ENCODE results near the gene TJP3. TPM values are rescaled to one million over a fixed set of nuclear protein-coding genes. Genes with fewer than 3 reads are reported as not detected.

The TJP3 gene, protein sequence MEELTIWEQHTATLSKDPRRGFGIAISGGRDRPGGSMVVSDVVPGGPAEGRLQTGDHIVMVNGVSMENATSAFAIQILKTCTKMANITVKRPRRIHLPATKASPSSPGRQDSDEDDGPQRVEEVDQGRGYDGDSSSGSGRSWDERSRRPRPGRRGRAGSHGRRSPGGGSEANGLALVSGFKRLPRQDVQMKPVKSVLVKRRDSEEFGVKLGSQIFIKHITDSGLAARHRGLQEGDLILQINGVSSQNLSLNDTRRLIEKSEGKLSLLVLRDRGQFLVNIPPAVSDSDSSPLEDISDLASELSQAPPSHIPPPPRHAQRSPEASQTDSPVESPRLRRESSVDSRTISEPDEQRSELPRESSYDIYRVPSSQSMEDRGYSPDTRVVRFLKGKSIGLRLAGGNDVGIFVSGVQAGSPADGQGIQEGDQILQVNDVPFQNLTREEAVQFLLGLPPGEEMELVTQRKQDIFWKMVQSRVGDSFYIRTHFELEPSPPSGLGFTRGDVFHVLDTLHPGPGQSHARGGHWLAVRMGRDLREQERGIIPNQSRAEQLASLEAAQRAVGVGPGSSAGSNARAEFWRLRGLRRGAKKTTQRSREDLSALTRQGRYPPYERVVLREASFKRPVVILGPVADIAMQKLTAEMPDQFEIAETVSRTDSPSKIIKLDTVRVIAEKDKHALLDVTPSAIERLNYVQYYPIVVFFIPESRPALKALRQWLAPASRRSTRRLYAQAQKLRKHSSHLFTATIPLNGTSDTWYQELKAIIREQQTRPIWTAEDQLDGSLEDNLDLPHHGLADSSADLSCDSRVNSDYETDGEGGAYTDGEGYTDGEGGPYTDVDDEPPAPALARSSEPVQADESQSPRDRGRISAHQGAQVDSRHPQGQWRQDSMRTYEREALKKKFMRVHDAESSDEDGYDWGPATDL
- total RNA-seq (10 to 100 TPM in 4 of 5 experiments, 1 to 10 TPM in 1; 1.2 to 20.1 (median 16.8) TPM), polyA plus RNA-seq (10 to 100 TPM; 14.0 to 16.1 TPM), total RNA-seq (14.1 reads per million, percentile 43 among the genes with 10 or more reads in this experiment)

DNA sequence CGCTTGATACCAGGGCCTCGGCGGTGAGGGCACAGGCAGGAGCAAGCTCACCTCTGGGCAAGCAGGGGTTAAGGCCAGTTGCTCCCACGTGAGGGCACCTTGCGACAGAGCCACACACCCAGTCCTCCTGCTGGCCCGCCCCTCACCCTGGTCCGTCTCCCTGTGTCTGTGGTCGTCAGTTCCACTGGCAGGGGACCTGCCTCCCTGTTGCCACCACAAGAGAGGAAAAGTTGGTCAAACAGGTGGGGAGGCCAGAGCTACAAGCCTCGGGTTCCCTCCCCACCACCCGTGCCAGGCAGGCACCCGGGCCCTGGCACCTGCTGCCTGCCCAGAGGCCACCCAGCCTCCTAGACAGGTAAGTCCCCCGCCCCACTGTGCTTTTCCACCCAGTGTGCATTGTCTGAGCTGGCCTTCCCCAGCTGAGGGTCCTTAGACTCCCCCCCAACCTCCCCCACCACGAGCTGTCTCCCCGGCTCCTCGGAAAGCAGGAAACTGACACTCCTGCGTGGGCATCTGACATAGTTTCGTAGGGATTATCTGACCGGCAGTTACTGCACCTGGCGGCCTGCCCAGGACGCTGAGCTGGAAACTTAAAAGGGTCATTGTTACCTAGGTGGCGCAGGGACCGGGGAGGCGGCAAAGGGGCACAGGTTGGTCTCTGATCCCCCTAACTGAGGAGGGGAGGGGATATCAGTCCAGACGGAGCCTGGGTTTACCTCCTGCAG lies at the start of gene TJP3:
TJP3 (plus strand) TSS at position 178 of the 725 bp plus-strand sequence. CDS start 20,049 bp downstream, outside the sequence.
- CTCF ChIA-PET = no interaction called here
- no peaks in the 10 kb centered on the region for H3K9me3 Mint-ChIP-seq
- no peaks in the 10 kb centered on the region for H3K36me3 Mint-ChIP-seq
- POLR2A ChIA-PET = no interaction called here
- H3K4me1 ChIP-seq (ENCODE audit: control insufficient read depth in 2 of 2, insufficient read depth in 2 of 2, low read length in 2 of 2) = no peaks in the 10 kb centered on the region
- no peak within 1 kb of the TSS for H3K27ac ChIP-seq (ENCODE audit: low read depth, low read length)
- intact Hi-C loops (cut with micrococcal nuclease) = loop anchor here (5.0 to 10.0 kb wide), 2 partner anchors 114 to 154 kb away; partner anchors contain the start of gene MFSD12 (in 1 of the 2)
- H3K9me3 ChIP-seq (ENCODE audit: control insufficient read depth in 2 of 3, low read length in 3 of 3) = no peaks in the 10 kb centered on the region
- H3K4me3 Mint-ChIP-seq = no peak within 1 kb of the TSS
- DNase-seq = no peak
- H3K27ac Mint-ChIP-seq = no peak within 1 kb of the TSS
- ATAC-seq = no peak
- peaks cover 0 to 16% (median 0%) of the 10 kb centered on the region in 5 donors for H3K27me3 Mint-ChIP-seq
- no peaks in the 10 kb centered on the region for H3K27me3 ChIP-seq (ENCODE audit: control insufficient read depth in 2 of 2, insufficient read depth in 2 of 2, low read length in 2 of 2)
- H3K4me1 Mint-ChIP-seq = peaks cover 0 to 14% (median 4%) of the 10 kb centered on the region in 7 donors
- no peaks in the 10 kb centered on the region for H3K36me3 ChIP-seq (ENCODE audit: control insufficient read depth in 2 of 3, insufficient read depth in 3 of 3, low read length in 3 of 3)
- H3K4me3 ChIP-seq (ENCODE audit: low read length) = no peak within 1 kb of the TSS

DNA sequence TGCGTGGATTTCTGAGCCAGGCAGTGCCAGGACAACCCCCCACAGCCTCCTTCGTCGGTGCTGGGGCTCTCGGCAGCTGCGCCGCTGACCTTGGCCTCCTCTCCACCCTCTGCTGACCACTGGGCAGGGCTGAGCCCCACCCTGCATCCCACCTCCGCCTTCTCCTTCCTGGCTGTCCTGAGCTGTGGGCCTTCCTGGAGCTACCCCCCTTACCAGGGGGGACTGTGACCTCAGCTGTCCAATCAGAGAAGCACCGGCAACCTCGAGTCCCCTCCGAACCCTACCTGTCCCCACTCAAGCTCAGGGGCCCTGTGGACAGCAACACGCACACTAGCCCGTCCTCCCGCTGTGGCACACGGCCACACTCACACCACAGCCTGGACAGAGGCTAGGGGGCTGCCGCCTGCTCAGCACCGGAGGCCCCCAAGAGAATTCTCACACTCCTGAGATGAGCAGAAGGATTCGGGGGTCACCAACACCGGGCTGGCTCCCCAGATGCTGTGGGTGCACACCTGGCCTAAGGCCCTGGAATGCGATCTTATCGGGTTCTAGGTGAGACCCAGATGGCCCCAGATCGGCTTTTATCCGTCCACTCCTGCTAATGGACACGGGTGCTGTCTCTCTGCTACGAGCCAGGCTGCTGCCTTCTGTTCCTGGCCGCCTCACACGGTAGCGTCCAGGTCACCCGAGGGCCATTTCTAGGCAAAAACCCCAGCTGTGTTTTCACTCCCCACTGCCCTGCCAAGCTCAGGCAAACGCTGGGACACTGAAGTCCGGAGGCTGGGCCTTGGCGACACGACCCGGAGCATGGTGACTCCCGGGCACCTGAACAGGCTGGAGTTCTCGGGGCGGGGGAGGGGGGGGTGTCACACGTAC lies 49.1 kb upstream of the TJP3 start:
- H3K27me3 ChIP-seq (ENCODE audit: control insufficient read depth in 2 of 2, insufficient read depth in 2 of 2, low read length in 2 of 2) = no peaks in the 10 kb centered on the region
- ATAC-seq = no peak
- POLR2A ChIA-PET = no interaction called here
- CTCF ChIA-PET = interaction anchor here (0.7 kb wide), 1 partner anchor 35 kb away, joined by 3 read pairs; no protein-coding TSS in a partner anchor
- H3K27ac ChIP-seq (ENCODE audit: low read depth, low read length) = no peak overlapping the region
- H3K4me3 Mint-ChIP-seq = no peak overlapping the region
- H3K36me3 ChIP-seq (ENCODE audit: control insufficient read depth in 2 of 3, insufficient read depth in 3 of 3, low read length in 3 of 3) = peaks cover 0 to 75% (median 3%) of the 10 kb centered on the region in 3 experiments
- H3K4me3 ChIP-seq (ENCODE audit: low read length) = no peak overlapping the region
- no peaks in the 10 kb centered on the region for H3K27me3 Mint-ChIP-seq
- no peaks in the 10 kb centered on the region for H3K4me1 ChIP-seq (ENCODE audit: control insufficient read depth in 2 of 2, insufficient read depth in 2 of 2, low read length in 2 of 2)
- peaks cover 4 to 30% (median 6%) of the 10 kb centered on the region in 5 donors for H3K36me3 Mint-ChIP-seq
- H3K27ac Mint-ChIP-seq = no peak overlapping the region
- no peaks in the 10 kb centered on the region for H3K9me3 ChIP-seq (ENCODE audit: control insufficient read depth in 2 of 3, low read length in 3 of 3)
- no peak for DNase-seq
- H3K9me3 Mint-ChIP-seq = no peaks in the 10 kb centered on the region
- intact Hi-C loops (cut with micrococcal nuclease) = no loop called here
- no peaks in the 10 kb centered on the region for H3K4me1 Mint-ChIP-seq

GRCh38 chr19:3659746-3660112 lies 48.5 kb upstream of the TJP3 start:
- H3K36me3 ChIP-seq (ENCODE audit: control insufficient read depth in 2 of 3, insufficient read depth in 3 of 3, low read length in 3 of 3) = peaks cover 0 to 82% (median 5%) of the 10 kb centered on the region in 3 experiments
- Mint-ChIP-seq H3K27ac (no peak overlapping the region), H3K4me1 (no peaks in the 10 kb centered on the region), H3K27me3 (no peaks in the 10 kb centered on the region), H3K4me3 (no peak overlapping the region), H3K9me3 (no peaks in the 10 kb centered on the region), H3K36me3 (peaks cover 4 to 30% (median 6%) of the 10 kb centered on the region in 5 donors)
- ChIA-PET POLR2A (no interaction called here), CTCF (no interaction called here)
- H3K4me1 ChIP-seq (ENCODE audit: control insufficient read depth in 2 of 2, insufficient read depth in 2 of 2, low read length in 2 of 2) = no peaks in the 10 kb centered on the region
- intact Hi-C loops (cut with micrococcal nuclease) = no loop called here
- no peaks in the 10 kb centered on the region for H3K27me3 ChIP-seq (ENCODE audit: control insufficient read depth in 2 of 2, insufficient read depth in 2 of 2, low read length in 2 of 2)
- H3K27ac ChIP-seq (ENCODE audit: low read depth, low read length) = no peak overlapping the region
- H3K9me3 ChIP-seq (ENCODE audit: control insufficient read depth in 2 of 3, low read length in 3 of 3) = no peaks in the 10 kb centered on the region
- H3K4me3 ChIP-seq (ENCODE audit: low read length) = no peak overlapping the region
- ATAC-seq = no peak
- DNase-seq = no peak

DNA sequence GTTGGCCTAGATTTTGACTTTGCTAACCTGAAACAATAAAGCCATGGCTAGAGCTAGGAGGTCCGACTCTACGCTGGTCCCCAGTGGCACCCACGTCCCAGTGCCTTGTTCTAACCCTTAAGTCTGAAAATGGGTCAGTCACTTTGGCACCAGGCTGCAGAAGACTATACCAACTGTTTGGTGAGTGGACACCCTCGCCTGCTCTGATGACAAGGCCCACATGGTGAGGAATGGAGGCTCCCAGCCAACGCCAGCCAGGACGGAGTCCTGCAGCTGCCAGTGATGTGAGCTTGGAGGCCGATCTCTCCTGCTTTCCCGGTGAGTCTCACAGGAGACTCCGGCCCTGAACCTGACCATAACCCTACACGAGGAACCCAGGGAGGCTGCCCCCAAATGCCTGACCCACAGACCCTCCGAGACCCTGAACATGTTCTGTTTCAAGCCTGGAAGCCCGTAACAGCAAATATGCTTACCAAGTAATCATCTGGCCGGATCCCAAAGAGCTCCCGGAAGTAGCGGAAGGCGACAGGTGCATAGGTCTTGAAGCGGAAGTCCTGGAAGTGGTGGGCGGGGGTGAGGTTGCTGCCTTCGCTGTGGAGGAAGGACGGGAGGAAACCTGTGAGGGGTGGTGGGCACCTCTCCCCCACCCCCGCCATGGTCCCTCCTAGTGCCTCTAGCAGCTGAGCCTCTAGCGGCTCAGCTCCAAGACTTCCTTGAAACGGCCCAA lies 47.5 kb upstream of the TJP3 start:
- Mint-ChIP-seq H3K4me3 (no peak overlapping the region), H3K9me3 (no peaks in the 10 kb centered on the region), H3K27ac (no peak overlapping the region), H3K4me1 (no peaks in the 10 kb centered on the region), H3K27me3 (no peaks in the 10 kb centered on the region), H3K36me3 (peaks cover 4 to 30% (median 6%) of the 10 kb centered on the region in 5 donors)
- H3K4me3 ChIP-seq (ENCODE audit: low read length) = no peak overlapping the region
- POLR2A ChIA-PET = no interaction called here
- peaks cover 0 to 84% (median 5%) of the 10 kb centered on the region in 3 experiments for H3K36me3 ChIP-seq (ENCODE audit: control insufficient read depth in 2 of 3, insufficient read depth in 3 of 3, low read length in 3 of 3)
- DNase-seq (no peak), ATAC-seq (no peak)
- no peak overlapping the region for H3K27ac ChIP-seq (ENCODE audit: low read depth, low read length)
- H3K4me1 ChIP-seq (ENCODE audit: control insufficient read depth in 2 of 2, insufficient read depth in 2 of 2, low read length in 2 of 2) = peaks cover 0 to 1% of the 10 kb centered on the region in 2 donors
- intact Hi-C loops (cut with micrococcal nuclease) = no loop called here
- H3K9me3 ChIP-seq (ENCODE audit: control insufficient read depth in 2 of 3, low read length in 3 of 3) = no peaks in the 10 kb centered on the region
- H3K27me3 ChIP-seq (ENCODE audit: control insufficient read depth in 2 of 2, insufficient read depth in 2 of 2, low read length in 2 of 2) = no peaks in the 10 kb centered on the region
- CTCF ChIA-PET = interaction anchor here (1.3 kb wide), 2 partner anchors 8 to 44 kb away, joined by 3 read pairs; no protein-coding TSS in a partner anchor

DNA sequence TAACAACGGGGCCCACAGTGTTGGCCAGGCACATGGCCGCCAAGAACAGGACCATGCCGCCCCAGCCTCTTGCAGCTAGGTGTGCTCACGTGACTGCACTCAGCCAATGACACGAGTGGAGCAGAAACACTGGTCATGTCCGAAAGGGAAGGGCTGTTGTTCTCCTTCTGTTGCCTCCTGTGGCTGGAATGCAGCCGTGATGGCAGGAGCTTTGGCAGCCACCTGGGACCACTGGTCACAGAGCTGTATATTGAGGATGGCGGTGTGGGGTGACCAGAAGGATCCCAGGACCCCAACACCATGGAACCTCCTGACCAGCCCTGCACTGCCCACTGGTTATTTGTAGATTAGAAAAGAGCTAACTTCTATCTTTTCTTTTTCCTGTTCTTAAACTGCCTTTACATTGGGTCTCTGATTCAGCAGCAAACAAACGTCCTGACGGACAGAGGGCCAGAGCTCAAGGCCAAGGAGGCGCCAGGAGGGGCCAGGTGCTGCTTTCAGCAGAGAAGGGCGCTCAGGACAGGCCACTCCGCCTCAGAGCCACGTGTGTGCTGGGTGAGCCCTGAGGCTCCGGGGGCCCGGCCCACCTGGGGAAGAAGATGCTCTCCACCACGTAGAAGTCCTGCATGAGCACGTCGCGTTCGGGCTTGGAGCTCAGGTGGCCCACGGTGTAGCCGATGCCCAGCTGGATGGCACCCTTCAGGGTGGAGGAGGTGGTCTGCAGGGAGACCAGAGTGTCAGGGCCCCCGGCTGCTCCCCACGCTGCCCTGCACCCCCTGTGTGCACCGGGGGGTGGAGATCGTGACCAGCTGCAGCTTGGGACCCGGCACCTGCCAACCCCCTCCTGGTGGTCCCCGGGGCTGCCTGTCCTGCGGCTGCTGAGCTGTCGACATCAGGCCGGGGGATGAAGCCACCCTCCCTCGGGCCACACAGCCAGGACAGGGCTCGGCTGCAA lies 46.6 kb upstream of the TJP3 start:
- Histone ChIP-seq H3K9me3 (ENCODE audit: control insufficient read depth in 2 of 3, low read length in 3 of 3) (no peaks in the 10 kb centered on the region), H3K27me3 (ENCODE audit: control insufficient read depth in 2 of 2, insufficient read depth in 2 of 2, low read length in 2 of 2) (no peaks in the 10 kb centered on the region), H3K27ac (ENCODE audit: low read depth, low read length) (no peak overlapping the region), H3K4me1 (ENCODE audit: control insufficient read depth in 2 of 2, insufficient read depth in 2 of 2, low read length in 2 of 2) (peaks cover 0 to 7% of the 10 kb centered on the region in 2 donors), H3K4me3 (ENCODE audit: low read length) (no peak overlapping the region), H3K36me3 (ENCODE audit: control insufficient read depth in 2 of 3, insufficient read depth in 3 of 3, low read length in 3 of 3) (peaks cover 0 to 75% (median 5%) of the 10 kb centered on the region in 3 experiments)
- ATAC-seq (no peak), DNase-seq (no peak)
- Mint-ChIP-seq H3K27me3 (no peaks in the 10 kb centered on the region), H3K27ac (peak overlapping the region in 1 of 9 donors; percentile 32), H3K36me3 (peaks cover 6 to 30% (median 9%) of the 10 kb centered on the region in 5 donors), H3K4me1 (peaks cover 0 to 7% (median 3%) of the 10 kb centered on the region in 7 donors), H3K9me3 (no peaks in the 10 kb centered on the region), H3K4me3 (no peak overlapping the region)
- intact Hi-C loops (cut with micrococcal nuclease) = no loop called here
- ChIA-PET POLR2A (interaction anchor here (0.6 kb wide), 1 partner anchor 9 kb away, joined by 3 read pairs; no protein-coding TSS in a partner anchor), CTCF (interaction anchor here (1.3 kb wide), 2 partner anchors 9 to 43 kb away, joined by 3 read pairs; no protein-coding TSS in a partner anchor)

Data from naive thymus-derived CD4-positive, alpha-beta T cell (primary cell).